Measurements from ENCODE around the gene CFAP100.

The CFAP100 gene

DNA sequence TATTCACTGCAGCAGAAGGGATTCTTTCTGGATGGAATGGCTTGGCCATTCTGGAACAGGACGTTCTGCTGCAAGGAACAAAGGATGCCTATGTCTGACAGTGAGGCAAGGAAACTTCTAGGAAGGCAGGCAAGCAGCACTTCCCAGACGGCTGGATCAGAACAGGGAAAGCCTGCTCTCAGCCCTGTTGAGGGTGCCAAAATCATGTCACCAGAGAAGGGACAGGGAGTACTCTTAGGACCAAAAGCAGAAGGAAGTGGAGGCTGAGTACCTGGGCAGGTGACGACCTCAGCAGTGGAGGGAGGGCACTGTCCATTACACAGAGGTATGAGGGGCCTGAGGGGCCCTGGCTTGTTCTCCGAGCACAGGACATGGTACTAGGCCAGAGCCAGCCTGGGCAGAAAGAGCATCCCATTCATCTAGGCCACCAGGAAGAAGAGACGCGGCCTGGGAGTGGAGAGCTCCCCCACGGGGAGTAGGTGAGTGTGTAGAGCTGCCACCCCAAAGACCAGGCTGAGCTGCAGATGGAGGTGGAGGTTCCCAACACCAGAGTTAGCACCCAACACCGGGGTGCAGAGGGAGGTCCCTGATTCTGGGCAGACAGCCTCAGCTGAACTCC, 47.1 kb upstream of the CFAP100 start:
- Histone ChIP-seq H3K9me3 (ENCODE audit: control insufficient read depth, insufficient read depth, low read depth, low read length) (no peaks in the 10 kb centered on the region), H3K36me3 (ENCODE audit: control insufficient read depth in 2 of 2, insufficient read depth in 1 of 2, low read length in 2 of 2) (peaks cover 0 to 26% of the 10 kb centered on the region in 2 experiments; a peak in 1 of 3 replicates), H3K4me3 (ENCODE audit: low read depth, low read length) (no peak overlapping the region), H3K4me1 (ENCODE audit: control insufficient read depth, insufficient read depth, low read length) (no peaks in the 10 kb centered on the region), H3K27ac (ENCODE audit: extremely low read depth, low read depth, low read length) (no peak overlapping the region)
- POLR2A ChIA-PET = no interaction called here
- CTCF ChIA-PET = no interaction called here
- TF ChIP-seq ZNF670 (tag by site-specific recombination; IDR thresholded peaks at IDR 0.05; ENCODE audit: low read depth) (no peak), ZSCAN30 (tag by site-specific recombination; IDR thresholded peaks at IDR 0.05) (no peak), ZNF26 (tag by site-specific recombination; IDR thresholded peaks at IDR 0.05) (no peak), KLF9 (tag by site-specific recombination; IDR thresholded peaks at IDR 0.05; ENCODE audit: low read depth) (no peak), ZNF433 (tag by site-specific recombination; IDR thresholded peaks at IDR 0.05; ENCODE audit: low read depth) (no peak), ZNF449 (tag by site-specific recombination; IDR thresholded peaks at IDR 0.05) (no peak), TRIM28 (IDR thresholded peaks at IDR 0.05; ENCODE audit: borderline replicate concordance, low read length) (no peak), ZNF610 (tag by site-specific recombination; IDR thresholded peaks at IDR 0.05; ENCODE audit: borderline replicate concordance) (no peak), ZNF830 (tag by site-specific recombination; IDR thresholded peaks at IDR 0.05; ENCODE audit: low read depth) (no peak), GLIS2 (tag by site-specific recombination; IDR thresholded peaks at IDR 0.05) (no peak), ZNF747 (tag by site-specific recombination; IDR thresholded peaks at IDR 0.05) (no peak), ZNF623 (tag by site-specific recombination; IDR thresholded peaks at IDR 0.05) (no peak), ZNF16 (tag by site-specific recombination; IDR thresholded peaks at IDR 0.05; ENCODE audit: low read depth) (no peak)
- TF ChIP-seq, protein P1, sequence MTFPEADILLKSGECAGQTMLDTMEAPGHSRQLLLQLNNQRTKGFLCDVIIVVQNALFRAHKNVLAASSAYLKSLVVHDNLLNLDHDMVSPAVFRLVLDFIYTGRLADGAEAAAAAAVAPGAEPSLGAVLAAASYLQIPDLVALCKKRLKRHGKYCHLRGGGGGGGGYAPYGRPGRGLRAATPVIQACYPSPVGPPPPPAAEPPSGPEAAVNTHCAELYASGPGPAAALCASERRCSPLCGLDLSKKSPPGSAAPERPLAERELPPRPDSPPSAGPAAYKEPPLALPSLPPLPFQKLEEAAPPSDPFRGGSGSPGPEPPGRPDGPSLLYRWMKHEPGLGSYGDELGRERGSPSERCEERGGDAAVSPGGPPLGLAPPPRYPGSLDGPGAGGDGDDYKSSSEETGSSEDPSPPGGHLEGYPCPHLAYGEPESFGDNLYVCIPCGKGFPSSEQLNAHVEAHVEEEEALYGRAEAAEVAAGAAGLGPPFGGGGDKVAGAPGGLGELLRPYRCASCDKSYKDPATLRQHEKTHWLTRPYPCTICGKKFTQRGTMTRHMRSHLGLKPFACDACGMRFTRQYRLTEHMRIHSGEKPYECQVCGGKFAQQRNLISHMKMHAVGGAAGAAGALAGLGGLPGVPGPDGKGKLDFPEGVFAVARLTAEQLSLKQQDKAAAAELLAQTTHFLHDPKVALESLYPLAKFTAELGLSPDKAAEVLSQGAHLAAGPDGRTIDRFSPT (tag by site-specific recombination; IDR thresholded peaks at IDR 0.05) = no peak
- TF ChIP-seq, protein P2, sequence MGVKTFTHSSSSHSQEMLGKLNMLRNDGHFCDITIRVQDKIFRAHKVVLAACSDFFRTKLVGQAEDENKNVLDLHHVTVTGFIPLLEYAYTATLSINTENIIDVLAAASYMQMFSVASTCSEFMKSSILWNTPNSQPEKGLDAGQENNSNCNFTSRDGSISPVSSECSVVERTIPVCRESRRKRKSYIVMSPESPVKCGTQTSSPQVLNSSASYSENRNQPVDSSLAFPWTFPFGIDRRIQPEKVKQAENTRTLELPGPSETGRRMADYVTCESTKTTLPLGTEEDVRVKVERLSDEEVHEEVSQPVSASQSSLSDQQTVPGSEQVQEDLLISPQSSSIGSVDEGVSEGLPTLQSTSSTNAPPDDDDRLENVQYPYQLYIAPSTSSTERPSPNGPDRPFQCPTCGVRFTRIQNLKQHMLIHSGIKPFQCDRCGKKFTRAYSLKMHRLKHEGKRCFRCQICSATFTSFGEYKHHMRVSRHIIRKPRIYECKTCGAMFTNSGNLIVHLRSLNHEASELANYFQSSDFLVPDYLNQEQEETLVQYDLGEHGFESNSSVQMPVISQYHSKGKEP (tag by site-specific recombination; IDR thresholded peaks at IDR 0.05) = no peak

DNA sequence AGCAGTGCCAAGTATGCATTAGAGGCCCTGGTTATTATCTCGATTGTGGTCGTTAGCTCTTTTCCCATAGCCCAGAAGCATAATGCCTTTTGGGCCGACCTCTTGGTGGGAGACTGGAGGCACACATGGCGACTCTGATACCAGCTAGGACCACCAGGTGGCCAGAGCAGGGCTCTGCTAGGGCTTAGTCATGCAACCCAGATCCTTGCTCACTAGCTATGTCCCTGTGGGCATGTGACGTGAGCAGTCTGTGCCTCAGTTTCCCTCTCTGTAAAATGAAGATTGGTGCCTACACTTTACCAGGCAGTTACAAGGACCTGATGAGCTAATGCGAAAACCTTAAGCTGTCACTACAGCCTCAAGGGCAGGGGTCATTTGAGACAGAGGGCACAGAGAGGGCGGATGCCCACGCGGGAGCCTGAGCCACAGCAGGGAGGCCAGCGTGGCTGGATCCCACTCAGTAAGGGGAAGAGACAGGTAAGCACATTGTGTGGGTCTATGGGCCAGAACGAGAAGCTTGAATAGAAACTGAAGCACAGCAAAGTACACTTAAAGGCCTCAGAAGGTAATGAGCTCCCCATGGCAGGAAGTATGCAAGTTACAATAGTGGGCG, 46.3 kb upstream of the CFAP100 start:
- ChIA-PET CTCF (no interaction called here), POLR2A (no interaction called here)
- no peak overlapping the region for H3K27ac ChIP-seq (ENCODE audit: extremely low read depth, low read depth, low read length)
- H3K4me3 ChIP-seq (ENCODE audit: low read depth, low read length) = no peak overlapping the region
- no peaks in the 10 kb centered on the region for H3K4me1 ChIP-seq (ENCODE audit: control insufficient read depth, insufficient read depth, low read length)
- H3K36me3 ChIP-seq (ENCODE audit: control insufficient read depth in 2 of 2, insufficient read depth in 1 of 2, low read length in 2 of 2) = peaks cover 0 to 28% of the 10 kb centered on the region in 2 experiments; a peak in 1 of 3 replicates
- H3K9me3 ChIP-seq (ENCODE audit: control insufficient read depth, insufficient read depth, low read depth, low read length) = no peaks in the 10 kb centered on the region
- TF ChIP-seq BCL11B (tag by site-specific recombination; IDR thresholded peaks at IDR 0.05; ENCODE audit: low read depth) = no peak
